SU-DHL-6 (cell line): ENCODE data around the gene EIF5A2.

Source experiments
- EZH2phosphoT487 ChIP-seq: fragments of 200-600 bp; sonication (generic), shearing (Covaris generic); conservative IDR thresholded peaks from 2 replicates; pipeline ENCODE4 v1.6.1; 2018; ENCODE audit warnings: mild to moderate bottlenecking, antibody characterized with exemption, low read length, moderate library complexity, mixed read lengths
- TF ChIP-seq, protein P1 (sequence below): fragments of 200-600 bp; sonication (generic); IDR thresholded peaks from one replicate; pipeline ENCODE4 v1.5.1; 2017; ENCODE audit warnings: antibody characterized with exemption, mild to moderate bottlenecking, low read length, moderate library complexity; ENCODE audit not compliant: insufficient read depth, poor library complexity, severe bottlenecking

GRCh38 chr3:170903123-170903522 lies 5.3 kb downstream of the EIF5A2 start:
- TF ChIP-seq, protein P1, sequence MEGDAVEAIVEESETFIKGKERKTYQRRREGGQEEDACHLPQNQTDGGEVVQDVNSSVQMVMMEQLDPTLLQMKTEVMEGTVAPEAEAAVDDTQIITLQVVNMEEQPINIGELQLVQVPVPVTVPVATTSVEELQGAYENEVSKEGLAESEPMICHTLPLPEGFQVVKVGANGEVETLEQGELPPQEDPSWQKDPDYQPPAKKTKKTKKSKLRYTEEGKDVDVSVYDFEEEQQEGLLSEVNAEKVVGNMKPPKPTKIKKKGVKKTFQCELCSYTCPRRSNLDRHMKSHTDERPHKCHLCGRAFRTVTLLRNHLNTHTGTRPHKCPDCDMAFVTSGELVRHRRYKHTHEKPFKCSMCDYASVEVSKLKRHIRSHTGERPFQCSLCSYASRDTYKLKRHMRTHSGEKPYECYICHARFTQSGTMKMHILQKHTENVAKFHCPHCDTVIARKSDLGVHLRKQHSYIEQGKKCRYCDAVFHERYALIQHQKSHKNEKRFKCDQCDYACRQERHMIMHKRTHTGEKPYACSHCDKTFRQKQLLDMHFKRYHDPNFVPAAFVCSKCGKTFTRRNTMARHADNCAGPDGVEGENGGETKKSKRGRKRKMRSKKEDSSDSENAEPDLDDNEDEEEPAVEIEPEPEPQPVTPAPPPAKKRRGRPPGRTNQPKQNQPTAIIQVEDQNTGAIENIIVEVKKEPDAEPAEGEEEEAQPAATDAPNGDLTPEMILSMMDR = no peak
- no peak for TF ChIP-seq EZH2phosphoT487
